Osteocyte (in vitro differentiated cells): ENCODE measurements around the gene HSFX2. TPM values are rescaled to one million over a fixed set of nuclear protein-coding genes. Genes with fewer than 3 reads are reported as not detected.
A peak's percentile ranks its signal among the peaks of the same experiment; 100 is the strongest.
"Not testable (repeated sequence)": the region's sequence is repeated elsewhere in the genome, so short reads cannot be mapped to it uniquely, and the experiment has no call there.

Source experiments
- DNase-seq: peaks from one replicate; pipeline ENCODE4 v3.0.0; 2021; ENCODE audit warnings: mixed read lengths; ENCODE audit not compliant: unreplicated experiment; ENCODE audit errors: extremely low spot score
- H3K27ac Mint-ChIP-seq: one replicate; pipeline ENCODE4 v1.8.0; 2021; ENCODE audit warnings: mild to moderate bottlenecking, mixed read lengths; ENCODE audit not compliant: unreplicated experiment
- H3K27me3 Mint-ChIP-seq: one replicate; pipeline ENCODE4 v1.8.0; 2021; ENCODE audit warnings: mixed read lengths; ENCODE audit not compliant: unreplicated experiment
- H3K36me3 Mint-ChIP-seq: one replicate; pipeline ENCODE4 v1.8.0; 2021; ENCODE audit warnings: mixed read lengths; ENCODE audit not compliant: unreplicated experiment
- H3K4me1 Mint-ChIP-seq: one replicate; pipeline ENCODE4 v1.8.0; 2021; ENCODE audit warnings: mixed read lengths; ENCODE audit not compliant: unreplicated experiment
- H3K4me3 Mint-ChIP-seq: one replicate; pipeline ENCODE4 v1.8.0; 2021; ENCODE audit warnings: mild to moderate bottlenecking, moderate library complexity, mixed read lengths; ENCODE audit not compliant: unreplicated experiment
- H3K9me3 Mint-ChIP-seq: one replicate; pipeline ENCODE4 v1.8.0; 2021; ENCODE audit warnings: mixed read lengths; ENCODE audit not compliant: unreplicated experiment
- CTCF ChIP-seq: fragments of 200-600 bp; sonication (generic); IDR thresholded peaks from 2 replicates; pipeline ENCODE4 v1.5.0; 2021; ENCODE audit warnings: antibody characterized with exemption, mild to moderate bottlenecking, moderate library complexity
- total RNA-seq: library from RNA; stranded (reverse); gene quantifications from 2 replicates; pipeline ENCODE4 v1.2.1, GENCODE V29; 2021

HSFX2 gene
- total RNA-seq, 1 donor from 2014 or later, result 0.64 TPM

GRCh38 chrX:149567621-149568417 is 27.3 kb downstream of the HSFX2 start:
- H3K4me3 Mint-ChIP-seq, result no peak overlapping the region
- no peaks in the 10 kb centered on the region for H3K27me3 Mint-ChIP-seq
- H3K27ac Mint-ChIP-seq, result no peak overlapping the region
- TF ChIP-seq CTCF, result no peak
- peaks cover 7% of the 10 kb centered on the region for H3K4me1 Mint-ChIP-seq
- peaks cover 4% of the 10 kb centered on the region for H3K9me3 Mint-ChIP-seq
- H3K36me3 Mint-ChIP-seq, result no peaks in the 10 kb centered on the region
- peak; percentile 56 for DNase-seq

GRCh38 chrX:149563359-149563758 is 31.8 kb downstream of the HSFX2 start:
- no peaks in the 10 kb centered on the region for H3K27me3 Mint-ChIP-seq
- DNase-seq, result peak; percentile 63
- H3K27ac Mint-ChIP-seq, result no peak overlapping the region
- no peak for TF ChIP-seq CTCF
- H3K4me1 Mint-ChIP-seq, result no peaks in the 10 kb centered on the region
- no peaks in the 10 kb centered on the region for H3K36me3 Mint-ChIP-seq
- no peaks in the 10 kb centered on the region for H3K9me3 Mint-ChIP-seq
- no peak overlapping the region for H3K4me3 Mint-ChIP-seq

- H3K4me1 Mint-ChIP-seq, DNase-seq, H3K27me3 Mint-ChIP-seq, H3K4me3 Mint-ChIP-seq, H3K9me3 Mint-ChIP-seq, H3K36me3 Mint-ChIP-seq, H3K27ac Mint-ChIP-seq: not testable (repeated sequence)
Observed at GRCh38 chrX:149555251-149555650, 39.9 kb downstream of the HSFX2 start.

GRCh38 chrX:149551939-149552248 is 43.2 kb downstream of the HSFX2 start:
- H3K27me3 Mint-ChIP-seq, H3K4me1 Mint-ChIP-seq, H3K27ac Mint-ChIP-seq, DNase-seq, H3K4me3 Mint-ChIP-seq, H3K9me3 Mint-ChIP-seq, H3K36me3 Mint-ChIP-seq: not testable (repeated sequence)

GRCh38 chrX:149551245-149551938 is 43.7 kb downstream of the HSFX2 start:
- H3K9me3 Mint-ChIP-seq, H3K36me3 Mint-ChIP-seq, H3K27me3 Mint-ChIP-seq, DNase-seq, H3K4me1 Mint-ChIP-seq, H3K4me3 Mint-ChIP-seq, H3K27ac Mint-ChIP-seq: not testable (repeated sequence)

- not testable (repeated sequence) for H3K4me1 Mint-ChIP-seq, DNase-seq, H3K9me3 Mint-ChIP-seq, H3K36me3 Mint-ChIP-seq, H3K27ac Mint-ChIP-seq, H3K4me3 Mint-ChIP-seq, H3K27me3 Mint-ChIP-seq
Observed at GRCh38 chrX:149550454-149550853, 44.7 kb downstream of the HSFX2 start.

- not testable (repeated sequence) for H3K27ac Mint-ChIP-seq, DNase-seq, H3K9me3 Mint-ChIP-seq, H3K4me1 Mint-ChIP-seq, H3K27me3 Mint-ChIP-seq, H3K36me3 Mint-ChIP-seq, H3K4me3 Mint-ChIP-seq
Observed at GRCh38 chrX:149549701-149550100, 45.4 kb downstream of the HSFX2 start, which contains the start of gene HSFX3. TSS of gene HSFX3 (minus strand) at chrX:149549924. CDS start at chrX:149549852, 72 bp downstream.

- H3K4me1 Mint-ChIP-seq, H3K27ac Mint-ChIP-seq, H3K36me3 Mint-ChIP-seq, H3K9me3 Mint-ChIP-seq, H3K27me3 Mint-ChIP-seq, DNase-seq, H3K4me3 Mint-ChIP-seq: not testable (repeated sequence)
Observed at GRCh38 chrX:149547782-149548181, 47.3 kb downstream of the HSFX2 start.

GRCh38 chrX:149546962-149547361 is 48.2 kb downstream of the HSFX2 start:
- not testable (repeated sequence) for DNase-seq, H3K27ac Mint-ChIP-seq, H3K4me3 Mint-ChIP-seq, H3K9me3 Mint-ChIP-seq, H3K36me3 Mint-ChIP-seq, H3K4me1 Mint-ChIP-seq, H3K27me3 Mint-ChIP-seq
